Iris pigment epithelial cell (primary cell): Measurements from ENCODE around the gene DTWD2.
"Not testable (repeated sequence)": the region's sequence is repeated elsewhere in the genome, so short reads cannot be mapped to it uniquely, and the experiment has no call there.

Experiments
- DNase-seq: peaks from one replicate; pipeline ENCODE4 v3.0.0-alpha.2; 2011; ENCODE audit warnings: low read depth

DTWD2 gene

DNA sequence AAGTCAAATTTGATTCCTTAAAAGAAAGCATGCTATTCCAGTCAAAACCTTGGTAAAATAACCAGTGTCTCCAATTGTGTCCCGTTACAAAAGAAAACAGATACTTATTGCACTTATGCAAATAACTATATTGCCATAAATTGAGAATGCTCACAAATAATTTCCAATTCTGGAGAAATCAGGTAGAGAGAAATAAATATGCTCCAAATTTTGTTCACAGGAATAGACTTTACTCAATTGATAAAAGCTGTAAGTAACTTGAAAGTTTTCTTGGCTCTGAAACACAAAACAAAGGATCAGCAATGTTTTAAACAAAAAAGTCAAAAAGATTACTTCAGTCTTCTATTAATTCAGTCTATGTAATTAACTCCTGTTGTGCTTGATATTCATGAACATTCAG, 7.8 kb upstream of the DTWD2 start:
- DNase-seq, result no peak

DNA sequence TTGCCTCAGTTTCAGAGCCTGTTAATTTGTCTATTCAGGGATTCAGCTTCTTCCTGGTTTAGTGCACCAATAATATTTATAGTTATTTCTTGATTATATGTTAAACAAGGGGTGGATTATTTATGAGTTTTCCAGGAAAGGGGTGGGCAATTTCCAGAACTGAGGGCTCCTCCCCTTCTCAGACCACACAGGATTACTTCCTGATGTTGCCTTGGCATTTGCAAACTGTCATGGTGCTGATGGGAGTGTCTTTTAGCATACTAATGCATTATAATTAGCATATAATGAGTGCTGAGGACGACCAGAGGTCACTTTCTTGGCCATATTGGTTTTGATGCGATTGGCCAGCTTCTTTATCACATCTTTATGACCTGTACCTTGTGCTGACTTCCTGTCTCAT, 6.2 kb upstream of the DTWD2 start:
- DNase-seq, result no peak

DNA sequence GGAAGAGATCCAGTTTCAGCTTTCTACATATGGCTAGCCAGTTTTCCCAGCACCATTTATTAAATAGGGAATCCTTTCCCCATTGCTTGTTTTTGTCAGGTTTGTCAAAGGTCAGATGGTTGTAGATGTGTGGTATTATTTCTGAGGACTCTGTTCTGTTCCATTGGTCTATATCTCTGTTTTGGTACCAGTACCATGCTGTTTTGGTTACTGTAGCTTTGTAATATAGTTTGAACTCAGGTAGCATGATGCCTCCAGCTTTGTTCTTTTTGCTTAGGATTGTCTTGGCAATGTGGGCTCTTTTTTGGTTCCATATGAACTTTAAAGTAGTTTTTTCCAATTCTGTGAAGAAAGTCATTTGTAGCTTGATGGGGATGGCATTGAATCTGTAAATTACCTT, 4.8 kb upstream of the DTWD2 start:
- DNase-seq, result not testable (repeated sequence)

DNA sequence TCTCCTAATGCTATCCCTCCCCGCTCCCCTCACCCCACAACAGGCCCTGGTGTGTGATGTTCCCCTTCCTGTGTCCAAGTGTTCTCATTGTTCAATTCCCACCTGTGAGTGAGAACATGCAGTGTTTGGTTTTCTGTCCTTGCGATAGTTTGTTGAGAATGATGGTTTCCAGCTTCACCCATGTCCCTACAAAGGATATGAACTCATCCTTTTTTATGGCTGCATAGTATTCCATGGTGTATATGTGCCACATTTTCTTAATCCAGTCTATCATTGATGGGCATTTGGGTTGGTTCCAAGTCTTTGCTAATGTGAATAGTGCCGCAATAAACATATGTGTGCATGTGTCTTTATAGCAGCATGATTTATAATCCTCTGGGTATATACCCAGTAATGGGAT, 3.7 kb upstream of the DTWD2 start:
- DNase-seq, result not testable (repeated sequence)

DNA sequence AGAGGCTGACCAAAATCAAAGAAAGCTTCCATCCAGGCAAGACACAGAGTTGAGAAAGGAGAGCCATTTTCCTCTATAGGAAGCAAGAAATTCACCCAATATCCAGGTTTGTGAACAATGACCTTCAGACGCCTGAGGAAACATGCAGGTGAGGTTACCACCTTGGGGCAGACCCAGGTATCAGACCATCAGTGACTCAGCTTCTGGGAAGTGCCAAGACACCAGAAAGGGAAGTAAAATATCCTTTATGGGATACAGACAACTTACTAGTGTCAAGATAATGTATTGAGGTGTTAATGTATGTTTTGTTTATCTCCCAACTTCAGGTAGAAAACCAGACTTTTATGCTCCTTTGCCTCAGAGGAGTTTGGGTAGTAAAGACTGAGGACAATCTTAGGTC, 2.2 kb upstream of the DTWD2 start:
- DNase-seq, result no peak

DNA sequence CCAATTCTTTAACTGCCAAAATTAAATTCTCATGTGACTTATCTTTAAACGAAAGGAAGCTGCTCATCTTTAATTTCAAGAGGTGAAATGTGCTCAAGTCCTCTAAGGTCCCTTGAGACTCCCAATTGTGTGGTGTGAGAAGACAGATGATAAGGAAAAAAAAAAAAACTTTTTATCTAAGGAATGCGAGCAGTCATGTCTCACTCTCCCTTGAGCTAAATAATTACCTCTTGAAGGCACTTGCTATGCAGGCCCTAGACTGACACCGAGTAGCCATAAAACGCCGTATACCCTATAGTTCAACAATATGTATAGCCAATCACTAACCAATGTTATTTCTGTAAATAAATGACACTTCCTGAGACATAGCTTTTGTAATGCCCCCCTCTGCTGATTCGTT, 1.5 kb upstream of the DTWD2 start:
- no peak for DNase-seq

DNA sequence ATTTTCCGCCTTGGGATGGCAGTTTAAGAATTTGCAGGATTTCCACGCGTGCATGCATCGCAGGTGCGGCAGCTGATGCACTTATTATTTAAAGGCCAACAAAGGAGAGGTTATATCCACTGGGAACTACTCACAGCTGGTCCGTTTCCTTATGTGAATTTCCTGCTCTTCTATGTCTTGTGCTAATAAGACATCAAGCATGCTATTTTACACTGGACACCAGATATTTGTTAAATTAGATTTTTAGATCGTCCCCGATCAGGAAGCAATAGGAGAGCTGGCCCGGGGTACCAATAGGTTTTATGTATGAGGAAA, 476 bp upstream of the DTWD2 start:
- peak; percentile 4 for DNase-seq

DNA sequence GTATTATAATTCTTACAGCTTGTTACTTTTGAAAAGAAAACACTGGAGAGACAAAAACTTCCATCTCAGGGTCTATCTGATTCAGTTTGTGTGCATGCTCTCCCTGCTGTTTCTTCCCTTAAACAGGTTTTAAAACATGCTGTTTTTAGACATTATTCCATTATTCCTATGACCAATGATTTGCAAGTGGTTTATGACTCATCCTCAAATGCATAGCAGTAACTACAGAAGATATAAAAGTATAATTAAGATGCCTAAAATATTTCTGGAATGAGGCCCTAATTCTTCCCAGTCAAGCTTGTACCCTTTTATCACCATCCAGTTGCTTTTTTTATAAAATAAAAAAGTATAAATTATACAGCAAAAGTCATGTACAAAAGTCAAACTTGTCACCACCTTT, 3.7 kb downstream of the DTWD2 start:
- DNase-seq, result peak; percentile 31

DNA sequence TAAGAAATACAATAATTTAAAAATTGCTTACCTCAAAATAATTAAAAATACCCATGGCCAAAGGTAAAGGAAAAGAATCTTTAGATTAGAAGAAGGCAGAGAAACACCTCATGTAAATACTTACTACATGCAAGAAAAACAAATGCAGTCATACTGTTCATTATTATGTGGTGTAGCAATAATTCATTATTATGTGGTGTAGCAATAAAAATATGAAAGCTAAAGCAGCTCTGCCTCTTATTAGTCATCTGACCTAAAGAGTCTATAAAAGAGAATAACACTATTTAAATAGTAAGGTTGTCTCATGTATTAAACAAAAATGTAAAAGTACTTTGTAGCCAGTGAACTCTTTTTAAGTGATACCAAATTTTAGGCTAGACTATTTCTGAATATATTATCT, 6.6 kb downstream of the DTWD2 start:
- DNase-seq, result no peak

DNA sequence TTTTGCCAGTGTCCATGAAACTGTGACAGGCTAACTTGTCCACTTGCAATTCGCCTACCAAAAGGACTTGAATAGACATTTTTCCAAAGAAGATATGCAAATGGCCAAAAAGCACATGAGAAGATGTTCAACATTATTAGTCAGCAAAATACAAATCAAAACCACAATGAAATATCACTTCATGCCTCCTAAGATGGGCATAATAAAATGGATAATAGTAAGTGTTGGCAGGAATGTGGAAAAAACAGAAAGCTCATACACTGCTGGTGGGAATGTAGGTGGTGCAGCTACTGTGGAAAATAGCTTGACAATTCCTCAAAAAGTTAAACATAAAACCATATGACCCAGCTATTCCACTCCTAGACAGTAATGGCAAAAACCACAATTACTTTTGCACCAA, 7.9 kb downstream of the DTWD2 start:
- no peak for DNase-seq

DNA sequence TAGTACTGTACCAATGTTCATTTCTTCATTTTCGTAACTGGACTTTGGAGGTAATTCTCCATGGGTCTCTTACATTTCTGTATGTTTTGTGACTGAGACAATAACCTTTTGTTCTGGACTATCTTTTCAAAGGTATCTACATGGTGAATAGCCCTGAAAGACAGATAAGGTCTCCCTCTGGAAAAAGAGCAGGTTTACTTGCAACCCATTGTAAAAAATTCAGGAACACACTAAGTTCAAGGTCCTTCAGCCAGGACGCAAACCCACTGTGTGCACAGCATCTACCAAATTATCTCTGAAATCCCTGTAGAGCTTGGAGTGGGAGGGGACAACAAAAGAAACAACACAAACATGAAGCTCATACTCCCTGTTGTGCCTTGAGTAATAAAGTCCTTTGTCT, 8.3 kb downstream of the DTWD2 start:
- no peak for DNase-seq

DNA sequence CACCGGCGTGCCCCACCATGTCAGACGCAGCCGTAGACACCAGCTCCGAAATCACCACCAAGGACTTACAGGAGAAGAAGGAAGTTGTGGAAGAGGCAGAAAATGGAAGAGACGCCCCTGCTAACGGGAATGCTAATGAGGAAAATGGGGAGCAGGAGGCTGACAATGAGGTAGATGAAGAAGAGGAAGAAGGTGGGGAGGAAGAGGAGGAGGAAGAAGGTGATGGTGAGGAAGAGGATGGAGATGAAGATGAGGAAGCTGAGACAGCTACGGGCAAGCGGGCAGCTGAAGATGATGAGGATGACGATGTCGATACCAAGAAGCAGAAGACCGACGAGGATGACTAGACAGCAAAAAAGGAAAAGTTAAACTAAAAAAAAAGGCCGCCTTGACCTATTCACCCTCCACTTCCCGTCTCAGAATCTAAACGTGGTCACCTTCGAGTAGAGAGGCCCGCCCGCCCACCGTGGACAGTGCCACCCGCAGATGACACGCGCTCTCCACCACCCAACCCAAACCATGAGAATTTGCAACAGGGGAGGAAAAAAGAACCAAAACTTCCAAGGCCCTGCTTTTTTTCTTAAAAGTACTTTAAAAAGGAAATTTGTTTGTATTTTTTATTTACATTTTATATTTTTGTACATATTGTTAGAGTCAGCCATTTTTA, 14.4 kb downstream of the DTWD2 start:
- DNase-seq, result not testable (repeated sequence)

DNA sequence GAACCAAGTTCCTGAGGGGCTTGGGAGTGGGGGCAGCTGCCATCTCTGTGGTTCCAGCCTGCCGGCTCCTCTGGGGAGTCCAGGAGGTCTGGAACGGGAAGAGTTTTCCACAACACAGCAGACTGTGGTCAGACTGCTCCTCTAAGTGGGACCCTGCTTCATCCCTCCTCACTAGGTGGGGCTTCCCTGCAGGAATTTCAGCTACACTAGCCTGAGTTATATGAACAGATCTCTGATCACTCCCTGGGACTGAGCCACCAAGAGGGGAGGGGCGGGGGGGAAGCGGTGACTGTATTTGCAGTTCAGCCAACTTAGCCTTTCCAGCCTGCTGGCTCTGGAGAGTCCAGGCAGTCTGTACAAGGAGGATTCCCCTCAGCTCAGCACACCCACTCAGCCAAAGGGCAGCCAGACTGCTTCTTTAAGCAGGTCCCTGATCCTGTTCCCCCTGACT, 19.4 kb downstream of the DTWD2 start:
- peak; percentile 7 for DNase-seq

DNA sequence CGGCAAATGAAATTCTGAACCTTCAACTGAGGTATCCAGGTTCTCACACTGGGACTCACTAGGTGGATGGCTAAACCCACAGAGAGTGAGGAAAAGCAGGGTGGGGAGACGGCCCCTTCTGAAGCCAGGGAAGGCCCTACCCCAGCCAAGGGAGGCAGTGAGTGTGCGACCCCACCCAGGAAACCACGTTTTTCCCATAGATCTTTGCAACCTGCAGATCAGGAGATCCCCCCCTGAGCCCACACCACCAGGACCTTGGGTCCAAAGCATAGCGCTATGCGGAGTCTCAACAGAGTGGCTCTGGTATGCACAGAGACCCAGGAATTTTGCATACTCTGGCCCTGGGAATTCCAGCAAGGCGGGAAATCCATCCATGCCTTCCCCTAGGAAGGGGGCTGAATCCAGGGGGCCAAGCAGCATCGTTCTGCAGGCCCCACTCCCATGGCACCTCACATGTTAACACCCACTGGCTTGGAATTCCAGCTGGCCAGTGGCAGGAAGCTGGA, 19.9 kb downstream of the DTWD2 start:
- DNase-seq, result no peak

DNA sequence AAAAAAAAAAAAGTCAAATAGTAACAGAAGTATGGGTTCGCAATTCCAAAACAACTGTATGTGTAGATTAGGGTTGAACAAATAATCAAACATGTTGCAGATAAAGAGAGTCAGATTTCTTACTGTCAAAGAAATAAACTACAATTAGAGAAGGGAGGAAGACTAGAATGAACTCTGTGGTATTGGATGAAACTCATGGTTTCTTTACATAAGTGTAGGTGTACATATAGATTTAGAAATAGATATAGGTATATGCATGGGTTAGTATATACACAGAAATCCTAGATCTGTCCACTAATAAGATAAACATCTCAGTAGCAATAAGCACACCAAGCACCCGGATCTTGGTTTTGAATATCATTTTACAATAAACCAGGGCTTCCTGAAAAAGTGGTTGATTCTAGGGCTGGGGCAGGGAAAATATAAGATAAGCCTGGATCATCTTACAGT, 21.3 kb downstream of the DTWD2 start:
- peak; percentile 28 for DNase-seq

DNA sequence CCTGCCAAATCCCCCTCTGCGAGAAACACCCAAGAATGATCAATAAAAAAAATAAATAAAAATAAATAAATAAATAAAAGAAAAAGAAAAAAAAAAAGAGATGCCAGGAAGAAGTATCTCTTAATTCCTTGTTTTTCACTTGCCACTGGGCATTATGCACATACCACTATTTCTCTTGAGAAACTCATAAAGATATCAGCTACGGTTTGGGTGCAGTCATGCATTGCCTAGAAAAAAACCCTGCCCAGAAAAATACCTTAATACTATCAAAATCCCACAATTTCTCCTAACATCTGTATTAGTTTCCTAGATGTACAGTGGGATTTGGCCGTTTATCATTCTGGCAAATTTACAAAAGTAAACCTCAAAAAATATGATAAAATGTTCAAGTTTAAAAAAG, 22.5 kb downstream of the DTWD2 start:
- DNase-seq, result no peak

DNA sequence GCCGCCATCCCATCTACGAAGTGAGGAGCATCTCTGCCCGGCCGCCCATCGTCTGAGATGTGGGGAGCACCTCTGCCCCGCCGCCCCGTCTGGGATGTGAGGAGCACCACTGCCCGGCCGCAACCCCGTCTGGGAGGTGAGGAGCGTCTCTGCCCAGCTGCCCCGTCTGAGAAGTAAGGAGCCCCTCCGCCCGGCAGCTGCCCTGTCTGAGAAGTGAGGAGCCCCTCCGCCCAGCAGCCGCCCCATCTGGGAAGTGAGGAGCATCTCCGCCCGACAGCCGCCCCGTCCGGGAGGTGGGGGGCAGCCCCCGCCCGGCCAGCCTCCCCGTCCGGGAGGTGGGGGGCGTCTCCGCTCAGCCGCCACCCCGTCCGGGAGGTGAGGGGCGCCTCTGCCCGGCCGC, 23.4 kb downstream of the DTWD2 start:
- DNase-seq, result not testable (repeated sequence)

DNA sequence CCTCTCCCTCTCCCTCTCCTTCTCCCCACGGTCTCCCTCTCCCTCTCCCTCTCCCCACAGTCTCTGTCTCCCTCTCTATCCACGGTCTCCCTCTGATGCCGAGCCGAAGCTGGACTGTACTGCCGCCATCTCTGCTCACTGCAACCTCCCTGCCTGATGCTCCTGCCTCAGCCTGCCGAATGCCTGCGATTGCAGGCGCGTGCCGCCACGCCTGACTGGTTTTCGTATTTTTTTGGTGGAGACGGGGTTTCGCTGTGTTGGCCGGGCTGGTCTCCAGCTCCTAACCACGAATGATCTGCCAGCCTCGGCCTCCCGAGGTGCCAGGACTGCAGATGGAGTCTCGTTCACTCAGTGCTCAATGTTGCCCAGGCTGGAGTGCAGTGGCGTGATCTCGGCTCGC, 24.0 kb downstream of the DTWD2 start:
- DNase-seq, result not testable (repeated sequence)

DNA sequence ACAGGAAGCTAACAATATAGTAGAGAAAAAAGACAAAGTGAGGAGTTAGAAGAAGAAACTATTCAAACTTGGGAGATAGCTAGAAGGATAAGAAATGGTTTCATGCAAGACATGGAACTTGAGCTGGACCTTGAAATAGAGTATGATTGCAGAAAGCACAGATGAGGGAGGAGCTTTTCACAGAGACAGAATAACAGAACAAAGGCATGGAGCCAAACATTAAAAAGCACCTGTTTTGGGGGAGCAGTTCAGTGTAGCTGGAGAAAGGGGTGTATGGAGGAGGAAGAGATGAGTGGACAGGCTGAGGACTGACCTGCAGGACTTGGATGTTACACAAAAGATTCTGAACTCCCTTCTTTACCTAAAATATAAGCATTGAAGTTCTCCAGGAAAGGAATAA, 25.2 kb downstream of the DTWD2 start:
- no peak for DNase-seq

DNA sequence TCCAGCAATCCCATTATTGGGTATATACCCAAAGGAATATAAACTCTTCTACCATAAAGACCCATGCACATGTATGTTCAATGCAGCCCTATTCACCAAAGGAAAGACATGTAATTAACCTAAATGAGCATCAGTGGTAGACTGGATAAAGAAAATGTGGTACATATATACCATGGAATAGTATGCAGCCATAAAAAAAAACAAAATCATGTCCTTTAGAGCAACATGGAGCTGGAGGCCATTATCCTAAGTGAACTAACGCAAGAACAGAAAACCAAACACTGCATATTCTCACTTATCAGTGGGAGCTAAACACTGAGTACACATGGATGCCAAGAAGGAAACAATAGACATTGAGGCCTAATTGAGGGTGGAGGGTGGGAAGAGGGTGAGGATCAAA, 27.8 kb downstream of the DTWD2 start:
- no peak for DNase-seq

DNA sequence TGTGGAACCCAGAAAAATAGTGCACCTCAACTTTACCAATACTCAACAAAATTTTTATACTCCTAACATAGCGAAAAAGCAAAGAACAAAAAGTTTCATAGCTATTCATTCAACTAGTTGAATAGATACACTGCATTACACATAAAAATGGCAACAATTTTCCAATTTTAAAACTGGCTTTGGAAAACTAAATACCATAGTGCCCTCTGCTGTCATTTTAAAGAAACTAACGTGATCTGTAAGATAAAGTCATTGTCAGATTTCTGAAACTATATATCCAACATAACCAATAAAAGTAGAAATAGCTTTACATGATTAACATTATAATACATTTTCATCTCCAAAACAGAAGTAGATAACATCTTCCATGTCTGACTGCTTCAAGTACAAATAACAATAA, 31.6 kb downstream of the DTWD2 start:
- peak; percentile 18 for DNase-seq

DNA sequence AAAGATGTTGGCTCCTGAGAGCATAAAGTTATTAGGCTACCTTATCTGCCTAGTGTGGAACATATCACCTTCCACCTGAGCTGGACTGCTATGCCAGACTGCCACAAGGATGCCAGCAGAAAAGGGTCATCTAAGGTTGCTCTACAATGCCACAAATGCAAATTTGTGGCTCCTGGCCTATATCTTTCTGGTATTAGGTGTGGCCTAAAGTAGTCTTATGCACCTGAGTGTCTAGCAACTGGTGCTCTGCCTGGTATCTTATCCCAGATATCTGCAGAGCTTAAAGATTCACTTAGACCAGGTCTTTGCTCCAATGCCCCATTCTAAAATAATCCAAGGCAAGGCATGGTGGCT, 34.7 kb downstream of the DTWD2 start:
- no peak for DNase-seq

DNA sequence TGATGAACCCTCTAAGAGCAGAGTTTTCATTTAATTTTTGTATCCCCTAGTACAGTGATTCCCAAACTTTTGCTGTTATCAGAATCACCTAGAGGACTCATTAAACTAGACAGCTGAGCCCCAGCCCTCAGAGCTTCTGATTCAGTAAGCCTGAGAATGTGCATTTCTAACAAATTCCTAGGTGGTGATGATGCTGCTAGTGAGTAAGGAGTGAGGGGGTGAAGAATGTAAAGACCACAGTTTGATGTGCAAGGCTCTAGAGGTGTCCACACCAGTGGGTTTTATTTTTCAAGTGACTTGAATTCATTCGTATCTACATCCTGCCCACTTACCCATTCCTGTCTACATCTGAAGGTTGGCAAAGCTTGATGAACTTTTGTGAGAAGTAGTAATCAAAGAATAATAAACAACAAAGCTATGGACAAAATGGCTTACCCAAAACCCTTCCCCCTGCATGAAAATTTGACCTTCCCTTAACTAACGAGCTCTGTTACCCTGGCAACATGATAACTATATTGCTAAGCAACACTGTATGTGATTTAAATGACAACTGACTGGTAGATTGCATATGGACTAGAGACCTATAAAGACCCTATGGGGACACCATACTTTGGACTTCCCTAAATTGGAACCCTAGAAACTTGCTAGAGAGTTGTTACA, 35.2 kb downstream of the DTWD2 start:
- no peak for DNase-seq

DNA sequence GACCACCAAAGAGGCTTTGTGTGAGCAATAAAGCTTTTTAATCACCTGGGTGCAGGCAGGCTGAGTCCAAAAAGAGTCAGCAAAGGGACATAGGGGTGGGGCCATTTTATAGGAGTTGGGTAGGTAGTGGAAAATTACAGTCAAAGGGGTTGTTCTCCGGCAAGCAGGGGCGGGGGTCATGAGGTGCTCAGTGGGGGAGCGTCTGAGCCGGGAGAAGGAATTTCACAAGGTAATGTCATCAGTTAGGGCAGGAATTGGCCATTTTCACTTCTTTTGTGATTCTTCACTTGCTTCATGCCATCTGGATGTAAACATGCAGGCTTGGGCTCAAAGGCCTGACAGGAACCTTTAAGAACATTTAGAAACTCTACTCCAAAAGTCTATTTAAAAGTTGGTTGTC, 36.0 kb downstream of the DTWD2 start:
- DNase-seq, result not testable (repeated sequence)
